Activated T-helper 2 cell treated with anti-CD3 and anti-CD28 coated beads, Interferon-gamma antibody, Interleukin-2, Interleukin-4, amounts not matched to agents 10 μg/mL and 5 μg/mL and 100 μg/mL, durations not matched to agents 14 hours and 24 hours and 36 hours (primary cell): Measurements from ENCODE around the gene FAM234A. TPM values are rescaled to one million over a fixed set of nuclear protein-coding genes. Genes with fewer than 3 reads are reported as not detected.
"Not testable (repeated sequence)": the region's sequence is repeated elsewhere in the genome, so short reads cannot be mapped to it uniquely, and the experiment has no call there.

Experiments used
- DNase-seq: peaks from one replicate; pipeline ENCODE4 v3.0.0; 2021; ENCODE audit warnings: low spot score
- H3K27ac Mint-ChIP-seq: one replicate; pipeline ENCODE4 v1.8.0; 2021; ENCODE audit warnings: mixed read lengths
- H3K27me3 Mint-ChIP-seq: one replicate; pipeline ENCODE4 v1.8.0; 2021; ENCODE audit warnings: low read depth, mixed read lengths
- H3K36me3 Mint-ChIP-seq: one replicate; pipeline ENCODE4 v1.8.0; 2021; ENCODE audit warnings: low read depth, mixed read lengths
- H3K4me1 Mint-ChIP-seq: one replicate; pipeline ENCODE4 v1.8.0; 2021; ENCODE audit warnings: low read depth, mixed read lengths
- H3K4me3 Mint-ChIP-seq: one replicate; pipeline ENCODE4 v1.8.0; 2021; ENCODE audit warnings: low read depth, mild to moderate bottlenecking, moderate library complexity, mixed read lengths
- H3K9me3 Mint-ChIP-seq: one replicate; pipeline ENCODE4 v1.8.0; 2021; ENCODE audit warnings: mixed read lengths
- intact Hi-C: fragments of 100-400 bp; cut with micrococcal nuclease; formaldehyde crosslinking; loops from one replicate; pipeline ENCODE4 v1.15.1; 2023
- total RNA-seq: library from RNA; stranded (reverse); gene quantifications from 2 replicates; pipeline ENCODE4 v1.2.3, GENCODE V29; 2022

The FAM234A gene
- total RNA-seq, 1 donor from 2014 or later: 30.3 TPM

- Mint-ChIP-seq H3K27me3 (no peaks in the 10 kb centered on the region), H3K9me3 (no peaks in the 10 kb centered on the region), H3K36me3 (peaks cover 5% of the 10 kb centered on the region), H3K27ac (no peak overlapping the region), H3K4me1 (no peaks in the 10 kb centered on the region), H3K4me3 (no peak overlapping the region)
- no peak for DNase-seq
- intact Hi-C loops: no loop called here
These were observed 27.6 kb downstream of the FAM234A start for GRCh38 chr16:262121-262745.

- peaks cover 5% of the 10 kb centered on the region for H3K36me3 Mint-ChIP-seq
These were observed 28.7 kb downstream of the FAM234A start for GRCh38 chr16:263182-263774.

GRCh38 chr16:263944-264343 is 29.3 kb downstream of the FAM234A start:
- H3K4me1 Mint-ChIP-seq: no peaks in the 10 kb centered on the region
- H3K9me3 Mint-ChIP-seq: no peaks in the 10 kb centered on the region
- H3K36me3 Mint-ChIP-seq: peaks cover 5% of the 10 kb centered on the region
- no peak for DNase-seq
- no peak overlapping the region for H3K27ac Mint-ChIP-seq
- H3K4me3 Mint-ChIP-seq: no peak overlapping the region
- intact Hi-C loops: no loop called here
- no peaks in the 10 kb centered on the region for H3K27me3 Mint-ChIP-seq

More at GRCh38 chr16:263182-263774, 28.7 kb downstream of the FAM234A start:
- no peak for DNase-seq
- H3K4me3 Mint-ChIP-seq: no peak overlapping the region
- intact Hi-C loops: no loop called here
- H3K27me3 Mint-ChIP-seq: no peaks in the 10 kb centered on the region
- no peak overlapping the region for H3K27ac Mint-ChIP-seq
- no peaks in the 10 kb centered on the region for H3K9me3 Mint-ChIP-seq
- H3K4me1 Mint-ChIP-seq: no peaks in the 10 kb centered on the region

- no peaks in the 10 kb centered on the region for H3K9me3 Mint-ChIP-seq
- intact Hi-C loops: no loop called here
- no peak for DNase-seq
- peaks cover 5% of the 10 kb centered on the region for H3K36me3 Mint-ChIP-seq
- H3K4me3 Mint-ChIP-seq: no peak overlapping the region
- H3K4me1 Mint-ChIP-seq: no peaks in the 10 kb centered on the region
- no peak overlapping the region for H3K27ac Mint-ChIP-seq
- H3K27me3 Mint-ChIP-seq: no peaks in the 10 kb centered on the region
These were observed 29.9 kb downstream of the FAM234A start for GRCh38 chr16:264440-264951.

GRCh38 chr16:265002-265529 is 30.4 kb downstream of the FAM234A start:
- Mint-ChIP-seq H3K27me3 (no peaks in the 10 kb centered on the region), H3K4me3 (no peak overlapping the region), H3K4me1 (no peaks in the 10 kb centered on the region), H3K27ac (no peak overlapping the region), H3K9me3 (no peaks in the 10 kb centered on the region), H3K36me3 (peaks cover 5% of the 10 kb centered on the region)
- DNase-seq: no peak
- intact Hi-C loops: no loop called here

- Mint-ChIP-seq H3K9me3 (no peaks in the 10 kb centered on the region), H3K36me3 (peaks cover 2% of the 10 kb centered on the region), H3K4me1 (no peaks in the 10 kb centered on the region), H3K27me3 (no peaks in the 10 kb centered on the region), H3K4me3 (no peak overlapping the region), H3K27ac (no peak overlapping the region)
- intact Hi-C loops: no loop called here
- DNase-seq: no peak
These were observed 31.1 kb downstream of the FAM234A start for GRCh38 chr16:265711-266110.

- Mint-ChIP-seq H3K4me1 (no peaks in the 10 kb centered on the region), H3K36me3 (no peaks in the 10 kb centered on the region), H3K27ac (no peak overlapping the region), H3K9me3 (no peaks in the 10 kb centered on the region), H3K27me3 (no peaks in the 10 kb centered on the region), H3K4me3 (no peak overlapping the region)
- intact Hi-C loops: no loop called here
- no peak for DNase-seq
These were observed 31.9 kb downstream of the FAM234A start for GRCh38 chr16:266258-267164.

GRCh38 chr16:267562-267961 is 32.9 kb downstream of the FAM234A start:
- H3K27me3 Mint-ChIP-seq, H3K27ac Mint-ChIP-seq, intact Hi-C loops: not testable (repeated sequence)

GRCh38 chr16:268141-269053 is 33.8 kb downstream of the FAM234A start:
- H3K9me3 Mint-ChIP-seq: no peaks in the 10 kb centered on the region
- H3K36me3 Mint-ChIP-seq: no peaks in the 10 kb centered on the region
- no peak for DNase-seq
- no peaks in the 10 kb centered on the region for H3K27me3 Mint-ChIP-seq
- no peak overlapping the region for H3K4me3 Mint-ChIP-seq
- intact Hi-C loops: no loop called here
- no peaks in the 10 kb centered on the region for H3K4me1 Mint-ChIP-seq
- H3K27ac Mint-ChIP-seq: no peak overlapping the region

More at GRCh38 chr16:267562-267961, 32.9 kb downstream of the FAM234A start:
- not testable (repeated sequence) for H3K4me1 Mint-ChIP-seq, H3K4me3 Mint-ChIP-seq, H3K36me3 Mint-ChIP-seq, DNase-seq, H3K9me3 Mint-ChIP-seq

- Mint-ChIP-seq H3K9me3 (no peaks in the 10 kb centered on the region), H3K27ac (no peak overlapping the region), H3K4me1 (no peaks in the 10 kb centered on the region), H3K27me3 (no peaks in the 10 kb centered on the region), H3K4me3 (no peak overlapping the region), H3K36me3 (no peaks in the 10 kb centered on the region)
- DNase-seq: no peak
- intact Hi-C loops: no loop called here
These were observed 34.6 kb downstream of the FAM234A start for GRCh38 chr16:269061-269796.

GRCh38 chr16:270381-271255 is 36.0 kb downstream of the FAM234A start:
- Mint-ChIP-seq H3K4me1 (no peaks in the 10 kb centered on the region), H3K36me3 (no peaks in the 10 kb centered on the region), H3K4me3 (no peak overlapping the region), H3K27me3 (peaks cover 3% of the 10 kb centered on the region), H3K9me3 (no peaks in the 10 kb centered on the region), H3K27ac (no peak overlapping the region)
- intact Hi-C loops: no loop called here
- no peak for DNase-seq
